Right cardiac atrium (tissue), 5 donors: ENCODE results near the gene TNFAIP8L2. TPM values are rescaled to one million over a fixed set of nuclear protein-coding genes. Genes with fewer than 3 reads are reported as not detected.
"Not testable (repeated sequence)": the region's sequence is repeated elsewhere in the genome, so short reads cannot be mapped to it uniquely, and the experiment has no call there.

Source experiments
- ATAC-seq, 2 donors: fragments of 200-7000 bp; cut with Tn5 transposase; one replicate each; pipeline versions ENCODE4 v1.8.0 to v1.9.1; 2020; ENCODE audit warnings: moderate library complexity in 2 of 2, mild to moderate bottlenecking in 1 of 2
- DNase-seq, 3 donors: peaks; one replicate each; pipeline ENCODE4 v3.0.0-alpha.2; 2020
- H3K27ac ChIP-seq: one replicate; pipeline ENCODE4 v1.5.1; 2013; ENCODE audit warnings: mild to moderate bottlenecking, low read length, control low read depth, moderate library complexity
- H3K27me3 ChIP-seq: one replicate; pipeline ENCODE4 v1.6.1; 2013; ENCODE audit not compliant: control insufficient read depth, insufficient read depth
- H3K4me1 ChIP-seq: one replicate; pipeline ENCODE4 v1.6.1; 2013; ENCODE audit warnings: low read length; ENCODE audit not compliant: control insufficient read depth, insufficient read depth
- H3K4me3 ChIP-seq: one replicate; pipeline ENCODE4 v1.5.1; 2013; ENCODE audit warnings: low read length, control low read depth
- H3K9me3 ChIP-seq: one replicate; pipeline ENCODE4 v1.6.1; 2013; ENCODE audit warnings: low read length; ENCODE audit not compliant: control insufficient read depth
- WGBS: extraction: QIAGEN DNeasy Blood & Tissue Kit; methylation state at CpG from one replicate; pipeline ENCODE4 v1.1.7; 2013; 5-methylcytosine and 5-hydroxymethylcytosine counted together
- intact Hi-C, 4 donors: fragments of 100-400 bp; cut with DNase I; formaldehyde crosslinking; loops; one replicate each; pipeline versions ENCODE4 v1.11.0 to v1.14.0; 2022 to 2023
- polyA plus RNA-seq: library from polyadenylated mRNA; stranded (reverse); fragments of 200-250 nt; gene quantifications from one replicate; pipeline ENCODE4 v1.2.3, GENCODE V29; 2013
- total RNA-seq, 4 donors: library from RNA; stranded (reverse); fragmentation: NEBNext Ultra II Directional; extraction: Animal tissue kit (Norgen Biotek cat#: 25700); gene quantifications; one replicate each; pipeline ENCODE4 v1.2.1, GENCODE V29; 2021
- donor health status: healthy with polysubstance abuse.
- donor health status: DM: no; HTN: yes; CAD: no.
- donor health status: DM: no; HTN: no; CAD: no.
- donor health status: DM: no; HTN: yes; CAD: no; lungs with severe emphysema.
- donor health status: DM: yes; HTN: yes; CAD: no.

Gene TNFAIP8L2
- total and polyA plus RNA-seq, 5 donors, result 1.8 to 3.7 (median 2.1) TPM

GRCh38 chr1:151166505-151166956 lies 10.1 kb downstream of the TNFAIP8L2 start:
- Histone ChIP-seq H3K27me3 (no peaks in the 10 kb centered on the region), H3K9me3 (no peaks in the 10 kb centered on the region), H3K4me1 (peaks cover 7% of the 10 kb centered on the region), H3K4me3 (peak overlapping the region; percentile 98), H3K27ac (no peak overlapping the region)
- intact Hi-C loops, result no loop called here
- DNase-seq (peak in 1 of 3 donors; percentile 50), ATAC-seq (no peak)
- WGBS, result 4% methylated on average over 15 of the region's 15 CpGs

GRCh38 chr1:151167116-151167515 lies 10.7 kb downstream of the TNFAIP8L2 start:
- Histone ChIP-seq H3K4me1 (peaks cover 7% of the 10 kb centered on the region), H3K27me3 (no peaks in the 10 kb centered on the region), H3K4me3 (no peak overlapping the region), H3K27ac (no peak overlapping the region), H3K9me3 (no peaks in the 10 kb centered on the region)
- DNase-seq, result no peak
- WGBS, result 89% methylated on average over 6 of the region's 6 CpGs
- no peak for ATAC-seq
- intact Hi-C loops, result no loop called here

GRCh38 chr1:151171190-151171589 lies 14.7 kb downstream of the TNFAIP8L2 start:
- WGBS, result 93% methylated on average over 5 of the region's 5 CpGs
- H3K4me3 ChIP-seq, result no peak overlapping the region
- H3K4me1 ChIP-seq, result peaks cover 7% of the 10 kb centered on the region
- no peaks in the 10 kb centered on the region for H3K27me3 ChIP-seq
- H3K9me3 ChIP-seq, result no peaks in the 10 kb centered on the region
- H3K27ac ChIP-seq, result no peak overlapping the region
- intact Hi-C loops, result no loop called here
- ATAC-seq (no peak), DNase-seq (no peak)

- intact Hi-C loops, result no loop called here
- H3K9me3 ChIP-seq, result no peaks in the 10 kb centered on the region
- DNase-seq, result peak; percentile 47 to 73 (median 70)
- peak in 1 of 2 donors; percentile 19 for ATAC-seq
- no peaks in the 10 kb centered on the region for H3K4me1 ChIP-seq
- no peak overlapping the region for H3K4me3 ChIP-seq
- no peak overlapping the region for H3K27ac ChIP-seq
- 52% methylated on average over 6 of the region's 6 CpGs for WGBS
- no peaks in the 10 kb centered on the region for H3K27me3 ChIP-seq
Observed at GRCh38 chr1:151175041-151175741, 18.7 kb downstream of the TNFAIP8L2 start.

- Histone ChIP-seq H3K27me3 (no peaks in the 10 kb centered on the region), H3K27ac (no peak within 1 kb of the TSS), H3K4me3 (no peak within 1 kb of the TSS), H3K9me3 (no peaks in the 10 kb centered on the region), H3K4me1 (no peaks in the 10 kb centered on the region)
- peak; percentile 30 to 34 for ATAC-seq
- WGBS, result 50% methylated on average over 4 of the region's 4 CpGs
- DNase-seq, result no peak
- intact Hi-C loops, result no loop called here
Observed at GRCh38 chr1:151175863-151176262, 19.4 kb downstream of the TNFAIP8L2 start, which contains the start of gene TMOD4. Gene TMOD4, minus strand, starts transcription at chr1:151175981. Its CDS starts 1,106 bp downstream, at chr1:151174875.

GRCh38 chr1:151176514-151177045 lies 20.1 kb downstream of the TNFAIP8L2 start:
- ATAC-seq (no peak), DNase-seq (no peak)
- intact Hi-C loops, result no loop called here
- Histone ChIP-seq H3K9me3 (no peaks in the 10 kb centered on the region), H3K4me3 (no peak overlapping the region), H3K27me3 (no peaks in the 10 kb centered on the region), H3K4me1 (no peaks in the 10 kb centered on the region), H3K27ac (no peak overlapping the region)
- 92% methylated on average over 17 of the region's 17 CpGs for WGBS

- WGBS, result 93% methylated on average over 10 of the region's 10 CpGs
- H3K27ac ChIP-seq, result no peak overlapping the region
Observed at GRCh38 chr1:151184211-151184610, 27.8 kb downstream of the TNFAIP8L2 start.

GRCh38 chr1:151187205-151187604 lies 30.8 kb downstream of the TNFAIP8L2 start:
- H3K27ac ChIP-seq, result no peak overlapping the region
- H3K4me3 ChIP-seq, result no peak overlapping the region
- intact Hi-C loops, result no loop called here
- no peak for DNase-seq
- no peaks in the 10 kb centered on the region for H3K9me3 ChIP-seq
- H3K4me1 ChIP-seq, result no peaks in the 10 kb centered on the region
- WGBS, result 86% methylated on average over 1 of the region's 1 CpG
- ATAC-seq, result no peak
- H3K27me3 ChIP-seq, result no peaks in the 10 kb centered on the region

More at GRCh38 chr1:151184211-151184610, 27.8 kb downstream of the TNFAIP8L2 start:
- no peaks in the 10 kb centered on the region for H3K27me3 ChIP-seq
- H3K4me1 ChIP-seq, result no peaks in the 10 kb centered on the region
- intact Hi-C loops, result no loop called here
- no peak for DNase-seq
- H3K4me3 ChIP-seq, result no peak overlapping the region
- H3K9me3 ChIP-seq, result no peaks in the 10 kb centered on the region
- no peak for ATAC-seq

GRCh38 chr1:151188667-151189066 lies 32.2 kb downstream of the TNFAIP8L2 start:
- H3K27me3 ChIP-seq, ATAC-seq, H3K27ac ChIP-seq, intact Hi-C loops, H3K4me1 ChIP-seq, DNase-seq, H3K4me3 ChIP-seq, H3K9me3 ChIP-seq: not testable (repeated sequence)
- WGBS, result 75% methylated on average over 8 of the region's 8 CpGs

- Histone ChIP-seq H3K4me1 (no peaks in the 10 kb centered on the region), H3K27me3 (no peaks in the 10 kb centered on the region), H3K9me3 (no peaks in the 10 kb centered on the region), H3K27ac (peak within 1 kb of the TSS; percentile 44), H3K4me3 (peak within 1 kb of the TSS; percentile 95)
- DNase-seq, result peak; percentile 84 to 91 (median 91)
- WGBS, result under 1% methylated on average over 42 of the region's 42 CpGs
- intact Hi-C loops, result no loop called here
- ATAC-seq, result peak; percentile 97
Observed at GRCh38 chr1:151189637-151190445, 33.4 kb downstream of the TNFAIP8L2 start, which contains the start of gene VPS72. Gene VPS72, minus strand, starts transcription at chr1:151190197. Its CDS starts 76 bp downstream, at chr1:151190121.

- Histone ChIP-seq H3K4me1 (no peaks in the 10 kb centered on the region), H3K27ac (no peak overlapping the region), H3K9me3 (no peaks in the 10 kb centered on the region), H3K4me3 (no peak overlapping the region), H3K27me3 (no peaks in the 10 kb centered on the region)
- intact Hi-C loops, result no loop called here
- 80% methylated on average over 7 of the region's 7 CpGs for WGBS
- DNase-seq, result no peak
- no peak for ATAC-seq
Observed at GRCh38 chr1:151192047-151192446, 35.6 kb downstream of the TNFAIP8L2 start.
